HG02885 (cell line): ENCODE results near the gene IL37.
"Not testable (repeated sequence)": the region's sequence is repeated elsewhere in the genome, so short reads cannot be mapped to it uniquely, and the experiment has no call there.

Experiments
- ATAC-seq: cut with Tn5 transposase; IDR thresholded peaks from one replicate; pipeline ENCODE4 v1.9.1; 2021; ENCODE audit warnings: mild to moderate bottlenecking; ENCODE audit not compliant: unreplicated experiment, poor library complexity

The IL37 gene

GRCh38 chr2:112887964-112888749 lies 22.8 kb upstream of the IL37 start:
- no peak for ATAC-seq

- ATAC-seq, result no peak
Observed at GRCh38 chr2:112889976-112890375, 21.0 kb upstream of the IL37 start.

- no peak for ATAC-seq
Observed at GRCh38 chr2:112891385-112891831, 19.6 kb upstream of the IL37 start.

- ATAC-seq, result no peak
Observed at GRCh38 chr2:112893752-112894151, 17.2 kb upstream of the IL37 start.

- no peak for ATAC-seq
Observed at GRCh38 chr2:112896909-112897623, 13.9 kb upstream of the IL37 start.

GRCh38 chr2:112897624-112897978 lies 13.4 kb upstream of the IL37 start:
- no peak for ATAC-seq

- not testable (repeated sequence) for ATAC-seq
Observed at GRCh38 chr2:112901431-112902065, 9.4 kb upstream of the IL37 start.

GRCh38 chr2:112902816-112903215 lies 8.1 kb upstream of the IL37 start:
- no peak for ATAC-seq

- no peak for ATAC-seq
Observed at GRCh38 chr2:112904883-112905282, 6.1 kb upstream of the IL37 start.

GRCh38 chr2:112906276-112906675 lies 4.7 kb upstream of the IL37 start:
- no peak for ATAC-seq

GRCh38 chr2:112907001-112907949 lies 3.7 kb upstream of the IL37 start:
- ATAC-seq, result no peak

GRCh38 chr2:112908559-112908958 lies 2.4 kb upstream of the IL37 start:
- not testable (repeated sequence) for ATAC-seq

- no peak for ATAC-seq
Observed at GRCh38 chr2:112910219-112910618, 746 bp upstream of the IL37 start.

GRCh38 chr2:112912403-112912802 lies 1.4 kb downstream of the IL37 start:
- no peak for ATAC-seq

- no peak for ATAC-seq
Observed at GRCh38 chr2:112915300-112916144, 4.6 kb downstream of the IL37 start.

- ATAC-seq, result no peak
Observed at GRCh38 chr2:112916145-112916571, 5.2 kb downstream of the IL37 start.

GRCh38 chr2:112916625-112917247 lies 5.8 kb downstream of the IL37 start:
- ATAC-seq, result no peak

- no peak for ATAC-seq
Observed at GRCh38 chr2:112917856-112918255, 6.9 kb downstream of the IL37 start.

- ATAC-seq, result no peak
Observed at GRCh38 chr2:112918256-112918655, 7.3 kb downstream of the IL37 start.
